ENCODE measurements around the gene CCDC33.

The CCDC33 gene

DNA sequence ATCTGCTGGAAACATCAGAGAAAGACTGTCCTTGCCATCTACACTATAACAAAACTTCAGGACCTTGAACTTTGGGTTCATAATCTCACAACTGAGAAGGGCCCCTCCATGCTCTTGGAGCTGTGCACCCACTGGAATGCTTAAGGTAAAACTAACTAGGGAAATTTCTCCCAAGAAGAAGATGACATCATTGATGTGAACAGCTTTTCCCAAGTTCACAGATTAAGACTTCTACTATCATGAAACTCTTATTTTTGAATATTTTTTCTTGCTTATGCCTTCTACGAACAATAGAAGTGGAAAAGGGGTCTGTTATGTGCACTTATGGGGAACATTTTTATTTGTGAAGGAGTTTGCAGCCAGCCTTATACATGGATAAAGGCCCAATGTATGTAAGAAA is 126.4 kb downstream of the CCDC33 start:
- no peak for DNase-seq (ENCODE audit: low read depth)

DNA sequence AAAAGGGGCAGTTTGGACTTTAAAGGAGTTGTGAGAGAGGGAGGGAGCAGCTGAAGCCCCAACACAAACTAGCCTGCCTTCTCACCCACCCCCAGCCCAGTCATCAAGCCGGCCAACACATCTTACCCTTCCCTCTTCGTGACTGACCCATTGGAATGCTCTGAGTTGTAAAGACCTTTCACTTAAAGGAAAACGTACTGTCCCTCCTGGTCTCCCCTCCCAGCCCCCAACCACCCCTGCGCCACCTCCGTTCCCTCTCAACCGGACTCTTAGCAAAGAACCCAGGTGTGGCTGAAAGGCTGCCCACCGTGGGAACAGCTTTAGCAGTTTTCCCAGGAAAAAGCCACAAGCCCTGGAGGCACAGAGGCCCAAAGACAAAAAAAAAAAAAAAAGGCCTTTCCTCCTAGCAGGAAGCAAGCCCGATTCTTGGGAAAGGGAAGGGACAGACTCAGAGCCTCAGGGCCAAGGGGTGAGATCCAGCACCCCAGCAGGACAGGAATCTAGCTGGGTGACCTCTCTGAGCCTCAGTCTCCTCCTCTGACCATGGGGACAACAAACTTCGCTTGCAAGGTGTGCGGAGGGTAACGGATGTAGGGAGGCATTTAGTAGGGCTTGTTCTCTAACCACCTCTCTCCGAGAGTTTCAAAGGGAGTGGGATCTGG is 128.9 kb downstream of the CCDC33 start:
- no peak for DNase-seq (ENCODE audit: low read depth)

DNA sequence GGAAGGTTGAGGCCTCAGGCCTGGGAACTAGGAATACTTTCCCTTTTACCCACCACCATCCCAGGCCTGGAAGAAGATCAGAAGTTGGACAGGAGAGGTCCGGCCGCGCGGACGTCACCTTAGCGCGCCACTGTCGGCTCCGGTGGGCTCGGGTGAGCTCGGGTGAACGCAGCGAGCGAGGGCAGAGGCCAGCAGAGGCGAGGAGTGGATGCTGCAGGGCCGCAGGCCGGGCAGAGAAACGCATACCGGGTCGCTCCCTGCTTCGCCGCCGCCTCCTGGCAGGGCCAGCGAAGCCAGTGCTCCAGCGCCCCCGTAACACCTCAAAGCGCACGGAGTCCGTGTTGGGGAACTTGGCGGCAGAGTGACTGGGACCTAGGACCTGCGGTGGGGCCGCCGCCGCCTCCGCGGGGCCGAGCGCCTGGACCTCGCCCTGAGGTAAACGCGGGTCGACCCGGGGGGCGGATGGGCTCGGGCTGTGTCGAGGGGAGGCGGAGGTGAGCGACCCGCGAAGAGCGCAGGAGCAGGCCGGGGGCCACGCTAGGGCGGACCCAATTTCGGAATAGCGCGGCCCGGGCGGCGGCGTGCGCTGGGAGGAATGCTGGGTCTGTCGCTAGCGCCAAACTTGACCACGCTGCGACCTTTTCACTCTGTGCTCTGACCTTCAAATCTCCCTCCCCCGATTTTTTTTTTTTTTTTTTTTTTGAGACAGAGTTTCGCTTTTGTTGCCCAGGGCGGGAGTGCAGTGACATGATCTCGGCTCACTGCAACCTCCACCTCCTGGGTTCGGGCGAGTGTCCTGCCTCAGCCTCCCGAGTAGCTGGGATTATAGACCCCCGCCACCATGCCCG is 129.7 kb downstream of the CCDC33 start:
- DNase-seq (ENCODE audit: low read depth) = no peak

DNA sequence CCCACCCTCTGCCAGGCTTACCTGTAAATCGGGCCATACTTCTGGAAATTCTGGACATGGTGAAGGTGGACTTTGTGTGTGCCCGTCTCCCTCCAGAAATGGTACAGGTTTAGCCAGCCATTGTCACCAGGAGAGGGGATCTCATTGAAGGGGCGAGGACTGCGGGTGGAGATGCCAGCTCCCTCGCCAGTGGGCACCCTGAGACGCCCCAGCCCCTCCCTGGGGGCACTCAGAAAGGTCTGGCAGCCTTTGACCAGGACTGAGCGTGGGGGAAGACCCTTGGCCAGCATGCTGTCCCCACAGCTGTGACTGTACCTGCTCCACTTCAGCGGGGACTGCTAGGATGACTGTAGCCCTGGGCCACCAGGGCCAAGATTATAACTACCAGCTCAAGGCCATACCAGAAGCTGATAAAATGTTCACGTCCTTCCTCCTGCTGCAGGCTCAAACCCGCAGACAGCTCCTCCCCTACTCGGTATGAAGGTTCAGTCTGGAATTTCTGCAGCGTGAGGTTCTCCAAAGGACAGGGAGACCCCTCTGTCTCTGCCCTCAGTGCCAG is 131.2 kb downstream of the CCDC33 start, which contains the start of gene CYP11A1:
TSS of gene CYP11A1 (minus strand) at position 351 of the 559 bp plus-strand sequence. CDS start at position 290, 61 bp downstream.
- no peak for DNase-seq (ENCODE audit: low read depth)

DNA sequence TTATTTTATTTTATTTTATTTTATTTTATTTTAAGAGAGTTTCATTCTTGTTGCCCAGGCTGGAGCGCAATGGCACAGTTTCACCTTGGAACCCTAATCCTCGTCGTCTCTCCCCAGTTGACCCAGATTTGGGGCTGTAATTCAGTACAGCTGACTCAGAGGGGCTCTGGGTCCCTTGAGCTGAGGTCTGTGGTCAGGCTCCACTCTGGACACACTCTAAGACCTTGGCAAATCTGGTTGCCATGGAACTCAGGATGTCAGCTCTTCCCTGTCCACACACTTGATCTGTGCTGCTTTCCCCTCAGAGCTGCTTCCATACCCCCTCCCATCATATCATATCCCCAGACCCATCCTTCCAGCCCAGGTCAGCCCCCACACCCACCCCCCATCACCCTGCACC is 132.0 kb downstream of the CCDC33 start:
- DNase-seq (ENCODE audit: low read depth) = no peak

DNA sequence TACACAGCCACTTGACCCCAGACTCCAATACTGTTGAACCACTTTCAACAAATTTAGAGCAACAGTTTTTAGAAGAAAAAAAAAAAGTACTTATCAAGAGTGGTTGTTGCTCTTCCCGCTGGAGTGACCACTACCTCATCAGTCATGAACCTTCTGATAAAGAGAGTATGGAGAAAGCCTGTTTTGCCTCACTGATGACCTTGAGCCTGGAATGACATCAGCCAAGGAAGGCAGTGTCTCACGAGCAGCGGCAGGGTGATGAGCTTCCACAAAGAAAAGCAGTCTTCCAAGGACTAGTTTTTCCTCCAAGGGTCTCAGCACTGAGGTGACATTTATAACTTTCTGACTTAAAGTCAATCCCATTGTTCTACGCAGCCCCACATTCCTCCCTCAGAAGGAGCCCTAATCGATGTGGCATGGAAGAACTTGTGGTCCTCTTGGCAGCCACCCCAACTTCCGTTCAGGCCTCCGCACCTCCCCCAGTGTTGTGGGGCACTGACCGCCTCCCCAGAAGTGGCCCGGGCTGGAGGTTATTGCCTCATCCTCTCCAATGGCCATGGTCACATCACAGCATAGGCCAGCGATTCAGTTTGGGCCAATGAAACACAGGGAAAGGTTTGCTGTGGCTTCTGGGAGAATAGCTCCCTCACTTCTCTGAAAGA is 133.1 kb downstream of the CCDC33 start:
- no peak for DNase-seq (ENCODE audit: low read depth)

DNA sequence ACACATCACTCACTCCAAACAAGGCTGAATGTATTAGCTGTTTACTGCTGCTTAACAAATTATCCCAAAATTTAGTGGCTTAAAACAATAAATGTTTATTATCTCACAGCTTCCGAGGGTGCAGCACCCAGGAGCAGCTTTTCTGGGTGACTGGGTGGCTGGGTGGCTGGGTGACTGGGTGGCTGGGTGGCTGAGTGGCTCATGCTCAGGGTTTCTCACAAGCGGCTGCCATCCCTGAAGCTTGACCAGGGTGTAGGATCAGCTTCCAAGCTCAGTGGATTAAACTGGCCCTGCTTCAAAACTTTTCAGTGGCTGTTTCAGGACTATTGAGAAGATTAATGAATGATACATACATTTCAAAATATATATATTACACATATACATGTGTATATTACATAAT is 133.6 kb downstream of the CCDC33 start:
- no peak for DNase-seq (ENCODE audit: low read depth)

DNA sequence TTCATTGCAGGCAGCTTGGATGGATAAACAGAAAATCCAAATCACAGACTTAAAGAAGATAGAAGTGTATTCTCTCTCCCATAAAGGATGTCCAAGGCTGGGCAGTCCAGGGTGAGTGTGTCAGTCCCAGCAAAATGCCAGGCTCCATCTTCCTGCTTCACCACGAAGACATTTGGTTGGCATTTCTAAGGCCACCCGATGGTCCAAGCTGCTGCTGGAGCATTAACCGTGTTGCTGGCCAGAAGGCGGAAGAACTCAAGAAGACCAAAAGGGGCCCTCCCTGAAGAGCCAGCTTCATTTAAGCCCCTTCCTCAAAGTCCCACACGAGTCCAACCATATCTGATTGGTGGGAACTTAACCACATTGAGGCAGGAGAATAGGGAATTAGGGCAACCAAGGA is 134.3 kb downstream of the CCDC33 start:
- DNase-seq (ENCODE audit: low read depth) = no peak

DNA sequence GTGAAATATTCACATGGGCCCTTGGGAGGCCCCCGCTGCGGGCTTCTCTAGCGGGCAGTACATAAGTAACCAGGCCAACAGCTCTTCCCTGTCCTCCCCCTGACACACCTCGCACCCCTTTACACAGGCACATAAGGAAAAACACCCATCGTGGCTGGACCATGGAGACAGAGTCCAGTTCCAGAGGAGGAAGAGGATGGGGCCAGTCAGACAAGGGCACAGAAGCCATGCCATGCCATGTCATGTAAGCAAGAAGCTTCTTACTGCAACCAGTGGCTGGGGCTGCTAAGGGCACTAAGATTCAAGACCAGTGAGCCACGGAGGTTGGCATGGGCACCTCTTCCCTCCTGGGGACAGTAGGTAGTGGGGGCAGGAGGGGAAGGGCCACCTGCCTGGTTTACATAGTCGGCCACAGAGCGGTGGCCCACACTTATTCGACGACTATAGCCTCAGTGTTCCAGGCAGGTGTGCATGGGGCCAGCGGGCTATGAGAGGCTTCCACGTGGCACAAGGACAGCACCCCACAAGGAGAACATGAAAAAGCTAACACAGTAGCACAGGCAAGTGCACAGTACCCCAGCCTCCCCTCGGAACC is 137.0 kb downstream of the CCDC33 start:
- no peak for DNase-seq (ENCODE audit: low read depth)

DNA sequence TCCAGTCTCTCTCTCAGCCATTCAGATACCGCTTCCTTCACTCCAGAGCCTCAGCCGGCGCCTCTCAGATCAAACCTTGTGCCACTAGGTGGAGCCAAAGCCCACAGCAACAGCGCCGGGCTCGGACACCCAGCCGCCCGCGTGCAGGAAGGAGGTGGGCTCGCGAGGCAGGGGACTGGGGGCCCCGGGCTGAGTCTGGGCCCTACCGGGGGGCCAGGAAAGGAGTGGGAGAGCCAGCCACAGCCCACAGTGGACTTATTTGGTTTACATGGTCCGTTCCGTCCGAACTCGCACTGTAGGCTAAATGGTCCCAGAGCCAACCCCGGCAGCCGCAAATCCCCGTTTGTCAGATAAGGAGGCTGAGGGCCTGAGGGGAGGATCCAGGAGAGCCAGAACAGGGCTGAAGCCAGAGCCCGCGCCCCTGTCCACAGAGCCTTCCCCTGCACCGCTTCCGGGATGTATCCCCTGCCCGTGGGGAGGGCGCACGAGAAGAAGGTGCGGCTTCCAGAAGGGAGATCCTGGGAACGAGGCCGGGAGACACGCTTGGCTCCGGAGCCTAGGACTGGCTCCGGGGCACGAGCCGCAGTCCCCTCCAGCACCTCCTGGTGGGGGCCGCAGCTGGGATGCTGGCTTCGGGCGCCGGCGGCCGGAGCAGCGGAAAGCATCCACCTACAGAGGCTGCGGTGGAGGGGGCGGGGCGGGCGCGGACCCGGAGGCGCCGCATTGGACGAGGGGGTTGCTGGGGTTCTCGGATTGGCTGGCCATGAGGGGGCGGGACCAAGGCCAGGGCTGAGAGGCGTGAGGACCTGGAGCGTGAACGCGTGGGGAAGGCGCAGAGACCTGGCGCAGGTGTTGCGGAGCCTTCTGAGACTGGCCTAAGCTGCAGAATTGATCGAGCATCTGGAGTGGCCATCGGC is 137.9 kb downstream of the CCDC33 start:
- peak; percentile 53 for DNase-seq (ENCODE audit: low read depth)

DNA sequence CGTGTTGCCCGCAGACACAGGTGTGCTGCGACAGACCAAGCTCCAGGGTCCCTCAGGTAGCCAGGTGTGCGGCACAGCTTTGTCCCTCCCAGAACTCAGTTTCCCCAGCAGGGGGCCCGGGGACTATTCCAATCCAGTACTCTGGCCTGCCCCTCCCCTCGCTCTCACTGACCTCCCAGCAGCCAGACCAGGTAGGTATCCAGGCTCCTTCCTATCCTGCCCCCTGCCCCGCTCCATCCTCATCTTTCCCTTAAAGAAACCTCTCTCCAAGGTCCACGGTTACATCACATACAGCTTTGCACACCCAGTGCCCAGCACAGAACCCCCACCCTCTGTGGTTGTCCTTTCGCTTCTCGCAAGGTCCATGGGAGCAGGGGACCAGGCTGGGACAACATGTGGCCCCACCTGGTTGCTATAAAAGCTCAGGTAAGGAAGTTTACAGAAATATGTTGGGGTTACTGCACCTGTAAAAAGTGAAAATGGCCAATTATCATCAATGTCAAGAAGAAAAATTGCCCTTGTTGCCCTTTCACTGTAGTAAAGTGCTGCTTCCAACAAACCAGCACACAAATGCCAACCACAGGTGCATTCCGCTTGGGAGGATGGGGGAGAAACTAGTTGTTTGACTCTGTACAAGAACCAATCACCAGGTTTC is 138.6 kb downstream of the CCDC33 start:
- DNase-seq (ENCODE audit: low read depth) = no peak

DNA sequence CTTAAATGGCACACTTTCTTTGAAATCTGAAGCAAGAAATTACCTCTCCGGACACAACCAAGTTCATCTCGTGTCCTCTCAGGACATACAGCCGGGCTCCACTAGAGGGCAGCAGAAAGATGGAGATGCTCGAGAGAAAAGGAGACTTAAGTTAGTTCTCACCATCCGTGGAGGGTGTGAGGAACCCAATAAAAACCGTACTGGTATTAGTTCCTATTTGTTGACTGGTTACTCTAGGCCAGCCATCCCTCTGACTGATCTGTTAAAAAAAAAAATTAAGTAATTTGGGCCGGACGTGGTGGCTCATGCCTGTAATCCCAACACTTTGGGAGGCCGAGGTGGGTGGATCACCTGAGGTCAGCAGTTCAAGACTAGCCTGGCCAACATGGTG is 139.2 kb downstream of the CCDC33 start:
- no peak for DNase-seq (ENCODE audit: low read depth)

DNA sequence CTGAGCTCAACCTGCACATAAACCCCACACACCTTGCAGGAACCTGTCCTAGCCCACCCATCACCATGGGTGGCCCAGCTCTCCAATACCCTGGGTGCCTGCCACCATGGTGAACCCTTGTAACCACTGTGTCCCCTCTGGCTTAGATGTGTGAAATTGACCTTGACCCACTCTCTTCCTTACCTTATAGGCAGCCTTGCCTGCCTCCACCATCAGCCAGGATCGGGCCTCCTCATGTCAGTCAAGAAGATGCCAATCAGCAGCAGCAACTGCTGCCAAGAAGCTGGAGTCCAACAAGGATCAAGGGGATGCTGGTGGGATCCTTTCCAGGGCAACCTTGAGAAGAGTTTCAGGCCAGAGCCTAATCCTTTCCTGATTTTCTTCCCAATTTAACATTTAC is 140.1 kb downstream of the CCDC33 start:
- no peak for DNase-seq (ENCODE audit: low read depth)

DNA sequence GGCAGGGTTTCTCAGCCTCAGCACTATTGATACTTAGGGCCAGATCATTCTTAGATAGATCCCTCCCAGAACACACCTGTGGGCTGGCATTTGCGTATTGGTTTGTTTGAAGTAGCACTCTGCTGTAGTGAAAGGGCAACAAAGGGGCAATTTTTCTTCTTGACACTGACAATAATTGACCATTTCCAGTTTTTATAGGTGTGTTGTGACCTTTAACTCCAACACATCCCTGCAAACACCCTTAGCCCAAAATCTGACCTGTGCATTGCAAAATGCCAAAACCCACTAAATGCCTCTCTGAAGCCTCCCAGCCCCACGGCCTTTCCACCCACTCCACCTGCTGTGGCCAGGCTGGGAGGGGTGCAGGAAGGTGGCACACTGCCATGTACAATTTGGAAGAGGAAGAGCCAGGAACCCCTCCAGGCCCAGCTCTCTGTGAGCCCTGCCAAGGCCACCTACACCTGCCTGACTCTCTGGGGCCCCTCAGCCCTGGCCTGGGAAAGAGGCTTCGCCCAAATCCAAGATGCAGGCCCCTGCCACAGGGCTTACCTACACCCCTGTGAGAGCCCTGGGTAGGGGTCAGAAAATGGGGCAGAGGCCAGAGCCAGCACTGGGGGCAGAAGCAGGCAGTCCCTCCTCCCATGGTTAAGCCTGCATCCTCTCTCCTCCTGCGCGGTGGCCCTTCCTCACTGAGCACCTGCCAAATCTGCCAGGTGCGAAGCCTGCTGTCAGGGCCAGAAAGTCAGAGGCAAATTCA is 140.9 kb downstream of the CCDC33 start:
- DNase-seq (ENCODE audit: low read depth) = no peak

DNA sequence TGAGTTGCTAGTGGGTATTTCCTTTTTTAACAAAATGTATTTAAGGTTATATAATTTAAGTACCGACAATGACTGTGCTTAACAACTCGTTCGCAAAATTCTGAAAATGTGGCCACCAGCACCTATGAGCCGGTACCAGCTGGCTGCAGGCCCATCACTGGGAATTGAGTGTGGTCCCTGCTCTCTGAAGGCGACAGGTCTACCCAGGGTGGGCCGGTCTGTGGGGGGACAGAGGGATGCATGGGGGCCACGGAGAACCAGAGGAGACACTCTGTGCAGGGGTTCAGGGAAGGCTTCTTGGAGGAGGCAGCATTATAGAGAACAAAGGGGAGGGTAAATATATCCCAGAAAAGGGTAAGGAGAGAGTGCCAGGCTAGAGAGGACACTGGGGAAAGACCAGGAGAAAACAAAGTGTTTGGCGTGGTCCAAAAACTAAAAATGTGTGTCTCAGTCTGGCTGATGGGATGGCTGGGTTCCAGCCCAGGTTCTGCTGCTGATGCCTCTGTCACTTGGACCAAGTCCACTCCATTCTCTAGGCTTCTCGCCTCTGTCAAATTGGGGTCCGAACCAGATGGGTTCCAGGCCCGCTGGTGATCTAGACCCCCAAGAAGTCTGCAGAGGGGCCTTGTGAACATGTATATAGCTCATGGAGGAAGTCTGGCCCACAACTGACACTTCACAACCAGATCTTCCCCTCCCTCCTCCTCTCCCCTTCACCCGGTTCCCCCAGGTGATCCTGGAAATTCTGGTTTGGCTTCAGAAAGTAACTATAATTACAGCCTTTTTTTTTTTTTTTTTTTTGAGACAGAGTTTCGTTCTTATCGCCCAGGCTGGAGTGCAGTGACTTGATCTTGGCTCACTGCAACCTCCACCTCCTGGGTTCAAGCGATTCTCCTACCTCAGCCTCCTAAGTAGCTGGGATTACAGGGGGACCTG is 142.0 kb downstream of the CCDC33 start:
- DNase-seq (ENCODE audit: low read depth) = no peak

DNA sequence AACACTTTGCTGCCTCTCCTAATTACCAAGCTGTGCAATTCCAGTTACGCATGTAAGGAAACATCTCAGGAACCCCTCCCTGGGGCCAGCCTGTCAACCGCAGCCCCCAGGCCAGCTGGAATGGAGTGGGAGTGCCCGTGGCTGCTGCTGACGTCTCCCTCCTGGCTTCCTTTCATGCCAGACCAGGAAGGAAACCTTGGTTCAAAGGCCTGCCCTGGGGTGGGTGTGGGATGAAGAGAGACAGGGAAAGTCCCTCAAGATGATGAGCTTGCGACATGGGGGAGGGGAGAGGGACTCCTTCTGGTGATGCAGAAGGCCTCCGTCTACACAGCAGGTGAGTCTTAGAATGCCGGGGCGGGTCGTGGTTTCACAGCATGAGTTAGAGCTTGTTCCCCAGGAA is 142.7 kb downstream of the CCDC33 start:
- DNase-seq (ENCODE audit: low read depth) = no peak

DNA sequence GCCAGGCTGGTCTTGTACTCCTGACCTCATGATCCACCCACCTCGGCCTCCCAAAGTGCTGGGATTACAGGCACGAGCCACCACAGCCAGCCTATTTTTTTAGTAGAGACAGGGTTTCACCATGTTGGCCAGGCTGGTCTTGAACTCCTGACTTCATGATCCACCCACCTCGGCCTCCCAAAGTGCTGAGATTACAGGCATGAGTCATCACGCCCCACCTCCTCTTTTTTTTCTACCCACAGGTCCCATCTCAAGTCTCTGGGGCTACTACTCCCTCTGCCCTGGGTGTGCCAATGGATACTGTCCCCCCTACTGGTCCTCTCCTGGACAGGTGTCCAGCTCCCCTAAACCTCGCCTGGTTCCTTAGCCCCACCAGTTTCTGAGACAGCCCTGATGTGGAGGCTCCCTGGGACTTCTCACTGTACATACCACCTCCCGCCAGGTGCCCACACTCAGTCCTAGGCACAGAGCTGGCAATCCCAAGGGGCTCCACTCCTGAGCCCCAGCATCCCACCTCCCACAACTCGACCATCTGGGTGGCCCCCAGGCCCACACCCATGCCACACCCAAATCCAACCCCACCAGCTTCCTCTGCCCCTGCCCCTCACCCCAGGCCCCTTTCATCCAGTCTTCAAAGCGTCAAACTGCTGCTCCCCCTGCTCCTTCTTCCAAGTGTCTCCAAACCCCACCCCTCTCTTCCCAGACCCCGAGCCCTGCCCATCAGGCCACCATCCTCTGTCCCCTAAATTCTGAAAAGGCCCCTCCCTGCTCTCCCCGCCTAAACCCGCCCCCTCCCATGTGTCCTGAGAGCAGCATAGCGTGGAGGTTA is 144.4 kb downstream of the CCDC33 start:
- DNase-seq (ENCODE audit: low read depth) = no peak

DNA sequence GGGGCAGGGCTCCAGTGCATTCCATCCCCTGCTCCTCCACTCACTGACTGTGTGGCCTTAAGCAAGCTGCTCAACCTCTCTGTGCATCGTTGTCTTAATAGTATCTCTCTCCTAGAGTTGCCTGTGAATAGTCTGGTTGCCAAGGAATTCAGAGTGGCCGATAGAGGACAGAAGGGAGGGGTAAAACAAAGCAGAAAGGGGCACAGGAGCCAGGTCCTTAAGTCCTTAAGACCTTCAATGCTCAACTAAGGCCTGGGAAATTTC is 145.0 kb downstream of the CCDC33 start:
- DNase-seq (ENCODE audit: low read depth) = no peak
